GM19328 (cell line): Measurements from ENCODE around the gene TIMM44.

Experiments
- ATAC-seq: cut with Tn5 transposase; IDR thresholded peaks from one replicate; pipeline ENCODE4 v1.9.1; 2021; ENCODE audit warnings: mild to moderate bottlenecking, moderate library complexity; ENCODE audit not compliant: unreplicated experiment

Gene TIMM44

GRCh38 chr19:7877249-7877836, 66.1 kb downstream of the TIMM44 start:
- no peak for ATAC-seq
